ENCODE data around the gene GNG7.
"Not testable (repeated sequence)": the region's sequence is repeated elsewhere in the genome, so short reads cannot be mapped to it uniquely, and the experiment has no call there.

Gene GNG7

GRCh38 chr19:2475702-2476450 is 226.6 kb downstream of the GNG7 start, which contains the start of gene GADD45B:
TSS of gene GADD45B (plus strand) at chr19:2476127. CDS start at chr19:2476359, 232 bp downstream.
- Histone ChIP-seq H3K36me3 (ENCODE audit: control insufficient read depth, insufficient read depth, low read length) (no peaks in the 10 kb centered on the region), H3K4me3 (ENCODE audit: low read length) (peak within 1 kb of the TSS; percentile 74), H3K4me1 (ENCODE audit: control insufficient read depth, insufficient read depth, low read length) (peaks cover 5% of the 10 kb centered on the region; the same call in 1 of the 2 replicates), H3K9me3 (ENCODE audit: control insufficient read depth, insufficient read depth, low read length) (no peaks in the 10 kb centered on the region), H3K27ac (ENCODE audit: low read length) (no peak within 1 kb of the TSS), H3K27me3 (ENCODE audit: control insufficient read depth, insufficient read depth, low read length) (no peaks in the 10 kb centered on the region)
- no CpG with 5 or more reads among the region's 70 CpGs for WGBS (ENCODE audit: insufficient coverage, insufficient read length)
- peak; percentile 87 for DNase-seq (ENCODE audit: low read depth, low spot score)

GRCh38 chr19:2475018-2475701 is 227.3 kb downstream of the GNG7 start:
- peaks cover 5% of the 10 kb centered on the region; the same call in 1 of the 2 replicates for H3K4me1 ChIP-seq (ENCODE audit: control insufficient read depth, insufficient read depth, low read length)
- no peaks in the 10 kb centered on the region for H3K36me3 ChIP-seq (ENCODE audit: control insufficient read depth, insufficient read depth, low read length)
- H3K9me3 ChIP-seq (ENCODE audit: control insufficient read depth, insufficient read depth, low read length), result no peaks in the 10 kb centered on the region
- H3K27ac ChIP-seq (ENCODE audit: low read length), result no peak overlapping the region
- H3K4me3 ChIP-seq (ENCODE audit: low read length), result peak overlapping the region; percentile 4; the same call in 1 of the 2 replicates
- no CpG with 5 or more reads among the region's 45 CpGs for WGBS (ENCODE audit: insufficient coverage, insufficient read length)
- DNase-seq (ENCODE audit: low read depth, low spot score), result no peak
- no peaks in the 10 kb centered on the region for H3K27me3 ChIP-seq (ENCODE audit: control insufficient read depth, insufficient read depth, low read length)

GRCh38 chr19:2474232-2475017 is 228.1 kb downstream of the GNG7 start:
- Histone ChIP-seq H3K4me1 (ENCODE audit: control insufficient read depth, insufficient read depth, low read length) (peaks cover 5% of the 10 kb centered on the region; the same call in 1 of the 2 replicates), H3K36me3 (ENCODE audit: control insufficient read depth, insufficient read depth, low read length) (no peaks in the 10 kb centered on the region), H3K9me3 (ENCODE audit: control insufficient read depth, insufficient read depth, low read length) (no peaks in the 10 kb centered on the region), H3K27me3 (ENCODE audit: control insufficient read depth, insufficient read depth, low read length) (no peaks in the 10 kb centered on the region), H3K27ac (ENCODE audit: low read length) (no peak overlapping the region), H3K4me3 (ENCODE audit: low read length) (no peak overlapping the region; the same call in 1 of the 2 replicates)
- no peak for DNase-seq (ENCODE audit: low read depth, low spot score)
- WGBS (ENCODE audit: insufficient coverage, insufficient read length), result no CpG with 5 or more reads among the region's 60 CpGs

GRCh38 chr19:2469915-2470200 is 232.6 kb downstream of the GNG7 start:
- H3K27ac ChIP-seq (ENCODE audit: low read length); H3K27me3 ChIP-seq (ENCODE audit: control insufficient read depth, insufficient read depth, low read length); H3K9me3 ChIP-seq (ENCODE audit: control insufficient read depth, insufficient read depth, low read length); H3K4me3 ChIP-seq (ENCODE audit: low read length); H3K36me3 ChIP-seq (ENCODE audit: control insufficient read depth, insufficient read depth, low read length); H3K4me1 ChIP-seq (ENCODE audit: control insufficient read depth, insufficient read depth, low read length); DNase-seq (ENCODE audit: low read depth, low spot score): not testable (repeated sequence)
- WGBS (ENCODE audit: insufficient coverage, insufficient read length), result no CpG with 5 or more reads among the region's 8 CpGs

- no peaks in the 10 kb centered on the region for H3K9me3 ChIP-seq (ENCODE audit: control insufficient read depth, insufficient read depth, low read length)
- no CpG with 5 or more reads among the region's 23 CpGs for WGBS (ENCODE audit: insufficient coverage, insufficient read length)
- H3K27me3 ChIP-seq (ENCODE audit: control insufficient read depth, insufficient read depth, low read length), result no peaks in the 10 kb centered on the region
- no peak overlapping the region for H3K4me3 ChIP-seq (ENCODE audit: low read length)
- H3K27ac ChIP-seq (ENCODE audit: low read length), result no peak overlapping the region
- DNase-seq (ENCODE audit: low read depth, low spot score), result no peak
- H3K36me3 ChIP-seq (ENCODE audit: control insufficient read depth, insufficient read depth, low read length), result no peaks in the 10 kb centered on the region
- no peaks in the 10 kb centered on the region for H3K4me1 ChIP-seq (ENCODE audit: control insufficient read depth, insufficient read depth, low read length)
Observed at GRCh38 chr19:2469102-2469914, 233.2 kb downstream of the GNG7 start.

- Histone ChIP-seq H3K9me3 (ENCODE audit: control insufficient read depth, insufficient read depth, low read length) (no peaks in the 10 kb centered on the region), H3K27me3 (ENCODE audit: control insufficient read depth, insufficient read depth, low read length) (no peaks in the 10 kb centered on the region), H3K4me1 (ENCODE audit: control insufficient read depth, insufficient read depth, low read length) (no peaks in the 10 kb centered on the region), H3K27ac (ENCODE audit: low read length) (no peak overlapping the region), H3K4me3 (ENCODE audit: low read length) (no peak overlapping the region), H3K36me3 (ENCODE audit: control insufficient read depth, insufficient read depth, low read length) (no peaks in the 10 kb centered on the region)
- no peak for DNase-seq (ENCODE audit: low read depth, low spot score)
- no CpG with 5 or more reads among the region's 12 CpGs for WGBS (ENCODE audit: insufficient coverage, insufficient read length)
Observed at GRCh38 chr19:2468596-2468995, 233.9 kb downstream of the GNG7 start.

- H3K27ac ChIP-seq (ENCODE audit: low read length), result no peak overlapping the region
- H3K36me3 ChIP-seq (ENCODE audit: control insufficient read depth, insufficient read depth, low read length), result no peaks in the 10 kb centered on the region
- H3K4me1 ChIP-seq (ENCODE audit: control insufficient read depth, insufficient read depth, low read length), result no peaks in the 10 kb centered on the region
- H3K4me3 ChIP-seq (ENCODE audit: low read length), result no peak overlapping the region
- no peak for DNase-seq (ENCODE audit: low read depth, low spot score)
- H3K27me3 ChIP-seq (ENCODE audit: control insufficient read depth, insufficient read depth, low read length), result no peaks in the 10 kb centered on the region
- H3K9me3 ChIP-seq (ENCODE audit: control insufficient read depth, insufficient read depth, low read length), result no peaks in the 10 kb centered on the region
- no CpG with 5 or more reads among the region's 5 CpGs for WGBS (ENCODE audit: insufficient coverage, insufficient read length)
Observed at GRCh38 chr19:2464389-2464788, 238.1 kb downstream of the GNG7 start.

- no CpG with 5 or more reads among the region's 5 CpGs for WGBS (ENCODE audit: insufficient coverage, insufficient read length)
- not testable (repeated sequence) for H3K36me3 ChIP-seq (ENCODE audit: control insufficient read depth, insufficient read depth, low read length); H3K27ac ChIP-seq (ENCODE audit: low read length); H3K4me1 ChIP-seq (ENCODE audit: control insufficient read depth, insufficient read depth, low read length); H3K4me3 ChIP-seq (ENCODE audit: low read length); H3K9me3 ChIP-seq (ENCODE audit: control insufficient read depth, insufficient read depth, low read length); DNase-seq (ENCODE audit: low read depth, low spot score); H3K27me3 ChIP-seq (ENCODE audit: control insufficient read depth, insufficient read depth, low read length)
Observed at GRCh38 chr19:2463694-2464093, 238.8 kb downstream of the GNG7 start.

GRCh38 chr19:2462635-2463421 is 239.7 kb downstream of the GNG7 start:
- Histone ChIP-seq H3K27me3 (ENCODE audit: control insufficient read depth, insufficient read depth, low read length) (no peaks in the 10 kb centered on the region), H3K27ac (ENCODE audit: low read length) (no peak overlapping the region), H3K4me3 (ENCODE audit: low read length) (peak overlapping the region; percentile 58; the same call in 1 of the 2 replicates), H3K9me3 (ENCODE audit: control insufficient read depth, insufficient read depth, low read length) (no peaks in the 10 kb centered on the region), H3K4me1 (ENCODE audit: control insufficient read depth, insufficient read depth, low read length) (no peaks in the 10 kb centered on the region), H3K36me3 (ENCODE audit: control insufficient read depth, insufficient read depth, low read length) (no peaks in the 10 kb centered on the region)
- DNase-seq (ENCODE audit: low read depth, low spot score), result peak; percentile 99
- no CpG with 5 or more reads among the region's 46 CpGs for WGBS (ENCODE audit: insufficient coverage, insufficient read length)

Data from iPS DF 6.9 (cell line).